ENCODE data around the gene UNC80.

UNC80 gene

GRCh38 chr2:210002158-210003157 lies 230.8 kb downstream of the UNC80 start, which contains the start of gene RPE:
Gene RPE, plus strand, starts transcription at chr2:210002638. Its CDS starts 24 bp downstream, at chr2:210002662.
- Histone ChIP-seq H3K79me1 (ENCODE audit: low read length) (peaks cover 8% of the 10 kb centered on the region), H3K4me3 (ENCODE audit: low read length) (peak within 1 kb of the TSS; percentile 98), H3K36me3 (ENCODE audit: control insufficient read depth, insufficient read depth, low read length) (no peaks in the 10 kb centered on the region), H2BK15ac (replicated peaks; ENCODE audit: low read depth) (peak within 1 kb of the TSS; percentile 37), H3K27me3 (ENCODE audit: insufficient read depth, low read length, poor library complexity) (no peaks in the 10 kb centered on the region), H2BK5ac (ENCODE audit: low read length) (no peak within 1 kb of the TSS), H4K8ac (ENCODE audit: low read depth, low read length) (no peak within 1 kb of the TSS), H3K4me2 (ENCODE audit: low read length) (peak within 1 kb of the TSS; percentile 99), H4K5ac (ENCODE audit: low read length) (peak within 1 kb of the TSS; percentile 65), H3K56ac (ENCODE audit: low read length) (peak within 1 kb of the TSS; percentile 99), H3K18ac (ENCODE audit: low read length) (peak within 1 kb of the TSS; percentile 60), H3K79me2 (ENCODE audit: control insufficient read depth, insufficient read depth, low read length) (peaks cover 45% of the 10 kb centered on the region), H3K27ac (ENCODE audit: low read depth, low read length) (peak within 1 kb of the TSS; percentile 33), H3K4me1 (ENCODE audit: control insufficient read depth, low read depth, low read length) (peaks cover 2% of the 10 kb centered on the region), H2BK120ac (ENCODE audit: low read depth, low read length) (no peak within 1 kb of the TSS), H3K4ac (ENCODE audit: low read depth, low read length) (no peak within 1 kb of the TSS), H2AK5ac (ENCODE audit: low read length) (peak within 1 kb of the TSS; percentile 73), H3K9ac (ENCODE audit: low read length) (peak within 1 kb of the TSS; percentile 91), H3K23ac (ENCODE audit: low read length) (no peak within 1 kb of the TSS)
- WGBS (ENCODE audit: extremely low coverage, insufficient coverage, low lambda C conversion rate) = no CpG with 5 or more reads among the region's 58 CpGs
- DNase-seq = peak; percentile 97

GRCh38 chr2:210003359-210003758 lies 231.7 kb downstream of the UNC80 start:
- Histone ChIP-seq H3K4me2 (ENCODE audit: low read length) (peak overlapping the region; percentile 99), H3K18ac (ENCODE audit: low read length) (no peak overlapping the region), H3K27ac (ENCODE audit: low read depth, low read length) (no peak overlapping the region), H3K4me3 (ENCODE audit: low read length) (peak overlapping the region; percentile 98), H3K79me2 (ENCODE audit: control insufficient read depth, insufficient read depth, low read length) (peaks cover 53% of the 10 kb centered on the region), H2BK5ac (ENCODE audit: low read length) (no peak overlapping the region), H3K27me3 (ENCODE audit: insufficient read depth, low read length, poor library complexity) (no peaks in the 10 kb centered on the region), H3K56ac (ENCODE audit: low read length) (peak overlapping the region; percentile 99), H3K9ac (ENCODE audit: low read length) (peak overlapping the region; percentile 91), H3K36me3 (ENCODE audit: control insufficient read depth, insufficient read depth, low read length) (no peaks in the 10 kb centered on the region), H2BK120ac (ENCODE audit: low read depth, low read length) (no peak overlapping the region), H4K8ac (ENCODE audit: low read depth, low read length) (no peak overlapping the region), H4K5ac (ENCODE audit: low read length) (no peak overlapping the region), H3K4ac (ENCODE audit: low read depth, low read length) (no peak overlapping the region), H3K23ac (ENCODE audit: low read length) (no peak overlapping the region), H3K79me1 (ENCODE audit: low read length) (peaks cover 11% of the 10 kb centered on the region), H2BK15ac (replicated peaks; ENCODE audit: low read depth) (no peak overlapping the region), H2AK5ac (ENCODE audit: low read length) (no peak overlapping the region), H3K4me1 (ENCODE audit: control insufficient read depth, low read depth, low read length) (peaks cover 2% of the 10 kb centered on the region)
- no CpG with 5 or more reads among the region's 2 CpGs for WGBS (ENCODE audit: extremely low coverage, insufficient coverage, low lambda C conversion rate)
- DNase-seq = no peak

GRCh38 chr2:210004881-210005280 lies 233.2 kb downstream of the UNC80 start:
- Histone ChIP-seq H2BK120ac (ENCODE audit: low read depth, low read length) (no peak overlapping the region), H3K23ac (ENCODE audit: low read length) (no peak overlapping the region), H3K27ac (ENCODE audit: low read depth, low read length) (no peak overlapping the region), H3K4ac (ENCODE audit: low read depth, low read length) (no peak overlapping the region), H3K4me2 (ENCODE audit: low read length) (no peak overlapping the region), H2BK5ac (ENCODE audit: low read length) (no peak overlapping the region), H3K27me3 (ENCODE audit: insufficient read depth, low read length, poor library complexity) (no peaks in the 10 kb centered on the region), H4K5ac (ENCODE audit: low read length) (no peak overlapping the region), H2AK5ac (ENCODE audit: low read length) (no peak overlapping the region), H3K79me1 (ENCODE audit: low read length) (peaks cover 11% of the 10 kb centered on the region), H3K18ac (ENCODE audit: low read length) (no peak overlapping the region), H3K56ac (ENCODE audit: low read length) (no peak overlapping the region), H4K8ac (ENCODE audit: low read depth, low read length) (no peak overlapping the region), H3K4me3 (ENCODE audit: low read length) (no peak overlapping the region), H3K9ac (ENCODE audit: low read length) (no peak overlapping the region), H3K79me2 (ENCODE audit: control insufficient read depth, insufficient read depth, low read length) (peaks cover 65% of the 10 kb centered on the region), H2BK15ac (replicated peaks; ENCODE audit: low read depth) (no peak overlapping the region), H3K4me1 (ENCODE audit: control insufficient read depth, low read depth, low read length) (peaks cover 2% of the 10 kb centered on the region), H3K36me3 (ENCODE audit: control insufficient read depth, insufficient read depth, low read length) (no peaks in the 10 kb centered on the region)
- DNase-seq = no peak
- WGBS (ENCODE audit: extremely low coverage, insufficient coverage, low lambda C conversion rate) = no CpG with 5 or more reads among the region's 2 CpGs

DNA sequence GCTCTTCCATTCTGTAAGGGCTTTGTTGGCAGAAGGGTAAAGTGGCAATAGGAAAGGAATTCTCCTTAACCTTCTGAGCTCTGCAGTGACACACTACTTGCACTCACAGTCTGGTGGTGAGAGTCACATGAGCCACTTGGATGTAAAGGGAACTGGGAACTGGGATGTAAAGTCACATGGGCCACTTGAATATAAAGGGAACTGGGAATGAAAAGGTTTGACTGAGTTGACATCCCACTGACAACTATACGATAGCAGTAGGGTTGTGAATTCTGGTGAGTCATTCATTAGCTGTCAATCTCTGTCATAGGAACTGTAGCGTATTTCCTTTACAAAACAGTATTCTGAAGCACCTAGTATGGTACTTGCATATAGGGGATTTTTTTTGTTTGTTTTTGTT lies 236.3 kb downstream of the UNC80 start:
- Histone ChIP-seq H3K79me1 (ENCODE audit: low read length) (peaks cover 12% of the 10 kb centered on the region), H4K8ac (ENCODE audit: low read depth, low read length) (no peak overlapping the region), H2BK5ac (ENCODE audit: low read length) (no peak overlapping the region), H2BK15ac (replicated peaks; ENCODE audit: low read depth) (no peak overlapping the region), H3K56ac (ENCODE audit: low read length) (no peak overlapping the region), H3K27me3 (ENCODE audit: insufficient read depth, low read length, poor library complexity) (no peaks in the 10 kb centered on the region), H3K4me1 (ENCODE audit: control insufficient read depth, low read depth, low read length) (no peaks in the 10 kb centered on the region), H3K79me2 (ENCODE audit: control insufficient read depth, insufficient read depth, low read length) (peaks cover 75% of the 10 kb centered on the region), H2AK5ac (ENCODE audit: low read length) (no peak overlapping the region), H2BK120ac (ENCODE audit: low read depth, low read length) (no peak overlapping the region), H3K4me3 (ENCODE audit: low read length) (no peak overlapping the region), H4K5ac (ENCODE audit: low read length) (no peak overlapping the region), H3K36me3 (ENCODE audit: control insufficient read depth, insufficient read depth, low read length) (no peaks in the 10 kb centered on the region), H3K27ac (ENCODE audit: low read depth, low read length) (no peak overlapping the region), H3K4me2 (ENCODE audit: low read length) (no peak overlapping the region), H3K4ac (ENCODE audit: low read depth, low read length) (no peak overlapping the region), H3K9ac (ENCODE audit: low read length) (no peak overlapping the region), H3K18ac (ENCODE audit: low read length) (no peak overlapping the region), H3K23ac (ENCODE audit: low read length) (no peak overlapping the region)
- DNase-seq = no peak
- WGBS (ENCODE audit: extremely low coverage, insufficient coverage, low lambda C conversion rate) = no CpG with 5 or more reads among the region's 2 CpGs

DNA sequence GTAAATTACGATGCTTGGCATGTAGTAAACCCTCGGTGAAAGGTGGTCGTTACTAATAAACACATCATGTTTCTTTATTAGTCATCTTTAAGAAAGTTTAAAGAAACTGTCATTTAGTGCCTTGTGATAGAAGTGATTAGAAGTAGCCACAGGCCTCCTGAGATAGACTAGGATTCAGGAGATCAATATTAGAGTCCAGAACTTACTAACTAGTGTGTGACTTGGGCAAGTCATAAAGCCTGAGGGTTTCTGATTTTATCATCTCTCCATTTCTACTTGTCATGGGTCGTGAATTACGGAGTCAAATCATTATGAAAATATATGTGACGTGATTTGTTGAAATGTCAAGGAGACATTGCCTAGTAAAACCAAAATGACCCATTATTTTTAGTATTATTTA lies 237.5 kb downstream of the UNC80 start:
- peaks cover 11% of the 10 kb centered on the region for H3K79me1 ChIP-seq (ENCODE audit: low read length)
- no peaks in the 10 kb centered on the region for H3K36me3 ChIP-seq (ENCODE audit: control insufficient read depth, insufficient read depth, low read length)
- no peaks in the 10 kb centered on the region for H3K4me1 ChIP-seq (ENCODE audit: control insufficient read depth, low read depth, low read length)
- H3K18ac ChIP-seq (ENCODE audit: low read length) = no peak overlapping the region
- H2BK5ac ChIP-seq (ENCODE audit: low read length) = no peak overlapping the region
- no peak overlapping the region for H3K23ac ChIP-seq (ENCODE audit: low read length)
- H3K27ac ChIP-seq (ENCODE audit: low read depth, low read length) = no peak overlapping the region
- H3K4me2 ChIP-seq (ENCODE audit: low read length) = no peak overlapping the region
- H3K56ac ChIP-seq (ENCODE audit: low read length) = no peak overlapping the region
- H3K4ac ChIP-seq (ENCODE audit: low read depth, low read length) = no peak overlapping the region
- H4K8ac ChIP-seq (ENCODE audit: low read depth, low read length) = no peak overlapping the region
- H3K27me3 ChIP-seq (ENCODE audit: insufficient read depth, low read length, poor library complexity) = no peaks in the 10 kb centered on the region
- H2BK15ac ChIP-seq (replicated peaks; ENCODE audit: low read depth) = no peak overlapping the region
- no peak overlapping the region for H2AK5ac ChIP-seq (ENCODE audit: low read length)
- H3K79me2 ChIP-seq (ENCODE audit: control insufficient read depth, insufficient read depth, low read length) = peaks cover 66% of the 10 kb centered on the region
- no peak overlapping the region for H4K5ac ChIP-seq (ENCODE audit: low read length)
- DNase-seq = no peak
- no peak overlapping the region for H2BK120ac ChIP-seq (ENCODE audit: low read depth, low read length)
- H3K4me3 ChIP-seq (ENCODE audit: low read length) = no peak overlapping the region
- no peak overlapping the region for H3K9ac ChIP-seq (ENCODE audit: low read length)
- WGBS (ENCODE audit: extremely low coverage, insufficient coverage, low lambda C conversion rate) = no CpG with 5 or more reads among the region's 6 CpGs
